ENCODE measurements around the gene EFCAB10.
A peak's percentile ranks its signal among the peaks of the same experiment; 100 is the strongest.
"Not testable (repeated sequence)": the region's sequence is repeated elsewhere in the genome, so short reads cannot be mapped to it uniquely, and the experiment has no call there.

EFCAB10 gene

GRCh38 chr7:105530546-105530945, 50.7 kb downstream of the EFCAB10 start:
- 93% methylated on average over 20 of the region's 20 CpGs for WGBS
- Histone ChIP-seq H3K18ac (ENCODE audit: low read depth in 1 of 2, low read length in 2 of 2) (no peak overlapping the region), H3K4ac (ENCODE audit: low read depth in 1 of 2, low read length in 2 of 2) (no peak overlapping the region), H3K23ac (ENCODE audit: low read length in 2 of 2) (no peak overlapping the region), H3K4me1 (ENCODE audit: control insufficient read depth, insufficient read depth, low read depth, low read length) (no peaks in the 10 kb centered on the region), H3K14ac (ENCODE audit: low read length in 2 of 2) (no peak overlapping the region), H3K27ac (ENCODE audit: low read length, poor library complexity, severe bottlenecking) (no peak overlapping the region), H2AK5ac (ENCODE audit: low read length, severe bottlenecking) (no peak overlapping the region), H2BK5ac (ENCODE audit: low read depth, low read length, poor library complexity, severe bottlenecking) (no peak overlapping the region), H2BK15ac (ENCODE audit: low read depth, poor library complexity, severe bottlenecking) (no peak overlapping the region), H4K91ac (ENCODE audit: low read length) (no peak overlapping the region), H2BK12ac (ENCODE audit: low read length in 2 of 2) (no peak overlapping the region), H3K9me3 (ENCODE audit: control insufficient read depth, low read length) (no peaks in the 10 kb centered on the region), H4K8ac (ENCODE audit: low read length) (no peak overlapping the region), H3K4me2 (ENCODE audit: low read length, poor library complexity, severe bottlenecking) (no peak overlapping the region), H3K9ac (ENCODE audit: low read length) (no peak overlapping the region), H3K4me3 (ENCODE audit: insufficient read depth in 1 of 2, low read depth in 1 of 2, low read length in 2 of 2) (no peak overlapping the region), H3K79me1 (replicated peaks; ENCODE audit: low read length, poor library complexity, severe bottlenecking) (peaks cover 5% of the 10 kb centered on the region), H3K36me3 (ENCODE audit: control insufficient read depth in 1 of 2, insufficient read depth in 2 of 2, low read depth in 1 of 2, low read length in 2 of 2) (peaks cover 0 to 16% of the 10 kb centered on the region in 2 experiments), H2BK120ac (ENCODE audit: low read depth, low read length) (no peak overlapping the region), H3K27me3 (ENCODE audit: control insufficient read depth in 1 of 2, insufficient read depth in 1 of 2, low read length in 2 of 2) (no peaks in the 10 kb centered on the region), H2AFZ (ENCODE audit: low read depth, low read length) (no peak overlapping the region)
- no peak for DNase-seq

- no peak for DNase-seq
Measured at GRCh38 chr7:105530126-105530525, 51.2 kb downstream of the EFCAB10 start.

GRCh38 chr7:105527737-105528136, 53.6 kb downstream of the EFCAB10 start:
- DNase-seq; H3K14ac ChIP-seq (ENCODE audit: low read length in 2 of 2); H4K8ac ChIP-seq (ENCODE audit: low read length); H2BK12ac ChIP-seq (ENCODE audit: low read length in 2 of 2); H3K9me3 ChIP-seq (ENCODE audit: control insufficient read depth, low read length); H2AFZ ChIP-seq (ENCODE audit: low read depth, low read length); H3K23ac ChIP-seq (ENCODE audit: low read length in 2 of 2); H2AK5ac ChIP-seq (ENCODE audit: low read length, severe bottlenecking); H3K27me3 ChIP-seq (ENCODE audit: control insufficient read depth in 1 of 2, insufficient read depth in 1 of 2, low read length in 2 of 2); H3K4me1 ChIP-seq (ENCODE audit: control insufficient read depth, insufficient read depth, low read depth, low read length); H3K36me3 ChIP-seq (ENCODE audit: control insufficient read depth in 1 of 2, insufficient read depth in 2 of 2, low read depth in 1 of 2, low read length in 2 of 2); H3K9ac ChIP-seq (ENCODE audit: low read length); H3K18ac ChIP-seq (ENCODE audit: low read depth in 1 of 2, low read length in 2 of 2); H4K91ac ChIP-seq (ENCODE audit: low read length); H3K4ac ChIP-seq (ENCODE audit: low read depth in 1 of 2, low read length in 2 of 2); H2BK5ac ChIP-seq (ENCODE audit: low read depth, low read length, poor library complexity, severe bottlenecking); H2BK120ac ChIP-seq (ENCODE audit: low read depth, low read length); H3K79me1 ChIP-seq (replicated peaks; ENCODE audit: low read length, poor library complexity, severe bottlenecking); H3K4me2 ChIP-seq (ENCODE audit: low read length, poor library complexity, severe bottlenecking); H3K4me3 ChIP-seq (ENCODE audit: insufficient read depth in 1 of 2, low read depth in 1 of 2, low read length in 2 of 2); H2BK15ac ChIP-seq (ENCODE audit: low read depth, poor library complexity, severe bottlenecking); H3K27ac ChIP-seq (ENCODE audit: low read length, poor library complexity, severe bottlenecking): not testable (repeated sequence)
- WGBS = 97% methylated on average over 4 of the region's 5 CpGs

More at GRCh38 chr7:105530126-105530525, 51.2 kb downstream of the EFCAB10 start:
- Histone ChIP-seq H3K4me3 (ENCODE audit: insufficient read depth in 1 of 2, low read depth in 1 of 2, low read length in 2 of 2) (no peak overlapping the region), H4K91ac (ENCODE audit: low read length) (peak overlapping the region; percentile 39), H3K4me2 (ENCODE audit: low read length, poor library complexity, severe bottlenecking) (no peak overlapping the region), H3K9me3 (ENCODE audit: control insufficient read depth, low read length) (no peaks in the 10 kb centered on the region), H2BK15ac (ENCODE audit: low read depth, poor library complexity, severe bottlenecking) (no peak overlapping the region), H3K4ac (ENCODE audit: low read depth in 1 of 2, low read length in 2 of 2) (no peak overlapping the region), H3K9ac (ENCODE audit: low read length) (no peak overlapping the region), H3K4me1 (ENCODE audit: control insufficient read depth, insufficient read depth, low read depth, low read length) (no peaks in the 10 kb centered on the region), H3K14ac (ENCODE audit: low read length in 2 of 2) (no peak overlapping the region), H3K23ac (ENCODE audit: low read length in 2 of 2) (no peak overlapping the region), H2BK120ac (ENCODE audit: low read depth, low read length) (no peak overlapping the region), H2AFZ (ENCODE audit: low read depth, low read length) (no peak overlapping the region), H3K27me3 (ENCODE audit: control insufficient read depth in 1 of 2, insufficient read depth in 1 of 2, low read length in 2 of 2) (no peaks in the 10 kb centered on the region), H2AK5ac (ENCODE audit: low read length, severe bottlenecking) (no peak overlapping the region), H3K36me3 (ENCODE audit: control insufficient read depth in 1 of 2, insufficient read depth in 2 of 2, low read depth in 1 of 2, low read length in 2 of 2) (peaks cover 0 to 13% of the 10 kb centered on the region in 2 experiments), H3K18ac (ENCODE audit: low read depth in 1 of 2, low read length in 2 of 2) (no peak overlapping the region), H3K27ac (ENCODE audit: low read length, poor library complexity, severe bottlenecking) (no peak overlapping the region), H3K79me1 (replicated peaks; ENCODE audit: low read length, poor library complexity, severe bottlenecking) (peaks cover 5% of the 10 kb centered on the region), H2BK12ac (ENCODE audit: low read length in 2 of 2) (no peak overlapping the region), H4K8ac (ENCODE audit: low read length) (no peak overlapping the region), H2BK5ac (ENCODE audit: low read depth, low read length, poor library complexity, severe bottlenecking) (no peak overlapping the region)
- WGBS = 90% methylated on average over 10 of the region's 10 CpGs

GRCh38 chr7:105524840-105525239, 56.5 kb downstream of the EFCAB10 start:
- no peak overlapping the region for H4K8ac ChIP-seq (ENCODE audit: low read length)
- 77% methylated on average over 3 of the region's 4 CpGs for WGBS

More at GRCh38 chr7:105524840-105525239, 56.5 kb downstream of the EFCAB10 start:
- H3K79me1 ChIP-seq (replicated peaks; ENCODE audit: low read length, poor library complexity, severe bottlenecking) = no peaks in the 10 kb centered on the region
- H4K91ac ChIP-seq (ENCODE audit: low read length) = no peak overlapping the region
- no peak overlapping the region for H2BK15ac ChIP-seq (ENCODE audit: low read depth, poor library complexity, severe bottlenecking)
- no peak overlapping the region for H3K14ac ChIP-seq (ENCODE audit: low read length in 2 of 2)
- no peak overlapping the region for H3K27ac ChIP-seq (ENCODE audit: low read length, poor library complexity, severe bottlenecking)
- H2BK12ac ChIP-seq (ENCODE audit: low read length in 2 of 2) = no peak overlapping the region
- H3K9ac ChIP-seq (ENCODE audit: low read length) = no peak overlapping the region
- no peak overlapping the region for H2AK5ac ChIP-seq (ENCODE audit: low read length, severe bottlenecking)
- peaks cover 6% of the 10 kb centered on the region for H3K4me1 ChIP-seq (ENCODE audit: control insufficient read depth, insufficient read depth, low read depth, low read length)
- no peaks in the 10 kb centered on the region for H3K9me3 ChIP-seq (ENCODE audit: control insufficient read depth, low read length)
- no peak overlapping the region for H3K23ac ChIP-seq (ENCODE audit: low read length in 2 of 2)
- no peaks in the 10 kb centered on the region for H3K27me3 ChIP-seq (ENCODE audit: control insufficient read depth in 1 of 2, insufficient read depth in 1 of 2, low read length in 2 of 2)
- DNase-seq = no peak
- H3K36me3 ChIP-seq (ENCODE audit: control insufficient read depth in 1 of 2, insufficient read depth in 2 of 2, low read depth in 1 of 2, low read length in 2 of 2) = peaks cover 0 to under 1% of the 10 kb centered on the region in 2 experiments
- no peak overlapping the region for H3K4ac ChIP-seq (ENCODE audit: low read depth in 1 of 2, low read length in 2 of 2)
- no peak overlapping the region for H3K18ac ChIP-seq (ENCODE audit: low read depth in 1 of 2, low read length in 2 of 2)
- no peak overlapping the region for H2AFZ ChIP-seq (ENCODE audit: low read depth, low read length)
- no peak overlapping the region for H3K4me2 ChIP-seq (ENCODE audit: low read length, poor library complexity, severe bottlenecking)
- no peak overlapping the region for H3K4me3 ChIP-seq (ENCODE audit: insufficient read depth in 1 of 2, low read depth in 1 of 2, low read length in 2 of 2)
- H2BK5ac ChIP-seq (ENCODE audit: low read depth, low read length, poor library complexity, severe bottlenecking) = no peak overlapping the region
- H2BK120ac ChIP-seq (ENCODE audit: low read depth, low read length) = no peak overlapping the region

Data from mesenchymal stem cell (in vitro differentiated cells and primary cell).